Stimulated activated CD8-positive, alpha-beta memory T cell treated with anti-CD3 and anti-CD28 coated beads, Interleukin-7, amount 100 ng/mL, for 4 hours (primary cell): Measurements from ENCODE around the gene RASL10B.

Experiments used
- DNase-seq, 2 donors: peaks; one replicate each; pipeline ENCODE4 v3.0.0-alpha.2; 2020; ENCODE audit warnings: low read depth in 2 of 2

The RASL10B gene

DNA sequence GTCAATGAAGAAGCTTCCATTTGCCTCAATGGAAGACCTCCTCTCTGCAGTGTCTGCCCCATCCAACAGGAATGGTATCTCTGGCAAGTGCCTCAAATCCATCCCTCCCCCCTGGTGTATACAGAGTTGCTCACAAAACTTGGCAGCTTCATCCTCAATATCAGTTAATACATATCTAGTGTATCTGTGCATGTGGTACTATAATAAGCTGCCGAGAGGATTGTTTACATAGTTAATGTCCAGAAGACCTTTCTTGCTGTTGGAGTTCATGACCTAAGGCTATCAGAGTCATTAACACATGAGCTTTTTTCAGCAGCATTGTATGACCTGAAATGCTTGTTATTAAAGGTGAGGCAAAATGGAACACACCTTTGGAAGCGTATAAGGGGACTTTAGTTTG lies 14.0 kb upstream of the RASL10B start:
- DNase-seq, result no peak

DNA sequence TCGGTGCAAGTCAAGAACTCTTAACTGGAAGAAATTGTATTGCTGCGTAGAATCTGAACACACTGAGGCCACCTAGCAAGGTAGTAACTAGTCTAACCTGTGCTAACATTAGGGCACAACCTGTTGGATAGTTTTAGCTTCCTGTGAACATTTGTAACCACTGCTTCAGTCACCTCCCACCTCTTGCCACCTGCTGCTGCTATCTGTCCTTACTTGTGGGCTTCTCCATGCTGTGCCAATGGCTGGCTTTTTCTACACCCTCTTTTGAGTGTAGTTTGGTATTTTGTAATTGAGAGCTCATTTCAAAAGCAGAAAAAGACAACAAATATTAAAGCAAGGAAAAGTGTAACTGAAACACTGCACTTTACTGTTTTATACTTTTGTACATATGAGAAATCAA lies 7.7 kb upstream of the RASL10B start:
- no peak for DNase-seq

DNA sequence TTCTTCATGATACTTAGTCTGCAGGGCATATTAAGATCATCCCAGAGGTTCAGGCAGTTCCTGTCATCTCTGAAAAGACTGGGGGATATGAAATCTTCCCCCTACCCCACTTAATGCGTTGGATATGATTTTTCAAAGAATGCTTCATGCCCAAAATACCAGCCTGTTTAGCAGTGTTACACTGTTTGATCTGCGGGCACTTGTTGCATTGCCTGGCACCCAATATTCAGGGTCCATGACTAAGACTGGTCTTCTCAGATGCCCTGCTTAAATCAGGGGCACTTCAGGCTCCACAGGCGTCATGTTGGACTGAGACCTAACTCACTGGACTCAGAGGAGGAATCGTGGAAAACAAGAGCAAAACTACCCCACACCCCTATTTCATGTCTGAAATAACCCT lies 6.4 kb upstream of the RASL10B start:
- DNase-seq, result no peak

DNA sequence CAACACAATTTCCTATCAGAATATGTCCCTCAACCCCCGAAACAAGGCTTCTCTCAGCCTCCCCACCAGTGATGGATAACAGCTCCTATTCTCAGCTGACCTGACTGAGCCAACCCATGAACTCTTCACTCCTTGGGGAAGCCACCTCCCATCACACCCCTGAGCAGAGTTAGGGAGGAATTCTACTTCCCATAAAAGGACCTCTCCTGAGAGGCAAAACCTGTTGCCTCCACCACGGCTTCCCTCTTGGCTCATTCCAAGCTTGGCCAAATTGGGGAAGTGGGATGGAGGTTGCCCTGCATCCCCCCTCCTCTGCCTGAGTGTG lies 5.7 kb upstream of the RASL10B start:
- DNase-seq, result no peak

DNA sequence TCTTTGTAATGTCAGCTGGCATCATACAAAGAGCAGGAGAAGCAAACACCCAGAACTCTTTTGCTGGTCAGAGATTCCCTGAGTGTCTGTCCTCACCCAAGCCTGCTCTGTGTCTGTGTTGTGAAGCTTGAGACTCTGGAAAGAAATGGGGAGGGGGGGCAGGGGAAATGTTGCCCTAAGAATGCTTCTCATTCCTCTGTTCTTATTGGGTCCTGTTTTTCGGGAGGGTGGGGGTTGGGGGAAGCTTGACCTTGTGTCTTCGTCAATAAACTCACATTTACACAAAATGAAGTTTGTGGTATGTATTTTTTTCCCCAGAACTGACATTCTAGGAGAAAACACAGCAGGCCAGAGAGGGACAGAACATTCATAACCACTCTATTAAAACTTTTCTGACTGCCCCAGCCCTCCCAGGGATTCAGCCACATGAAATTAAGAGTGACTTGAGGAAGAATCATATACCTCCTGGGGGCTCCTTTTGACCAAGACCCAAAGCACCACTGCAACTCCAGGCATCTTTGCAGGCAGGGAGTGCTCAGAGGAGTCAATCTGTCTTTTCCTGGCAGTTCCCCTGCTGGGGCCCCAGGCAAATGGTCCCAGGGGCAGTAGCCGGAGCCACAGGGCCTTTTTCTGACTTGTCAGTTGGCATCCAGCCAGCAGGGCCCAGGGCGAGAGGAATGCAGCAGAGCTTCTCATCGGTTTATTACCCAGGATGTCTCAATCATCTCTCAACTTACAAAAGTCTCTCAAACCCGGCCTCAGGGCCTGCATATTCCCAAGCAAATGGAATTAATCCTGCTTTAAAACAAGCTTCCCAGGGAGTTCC lies 5.1 kb upstream of the RASL10B start:
- DNase-seq, result no peak

DNA sequence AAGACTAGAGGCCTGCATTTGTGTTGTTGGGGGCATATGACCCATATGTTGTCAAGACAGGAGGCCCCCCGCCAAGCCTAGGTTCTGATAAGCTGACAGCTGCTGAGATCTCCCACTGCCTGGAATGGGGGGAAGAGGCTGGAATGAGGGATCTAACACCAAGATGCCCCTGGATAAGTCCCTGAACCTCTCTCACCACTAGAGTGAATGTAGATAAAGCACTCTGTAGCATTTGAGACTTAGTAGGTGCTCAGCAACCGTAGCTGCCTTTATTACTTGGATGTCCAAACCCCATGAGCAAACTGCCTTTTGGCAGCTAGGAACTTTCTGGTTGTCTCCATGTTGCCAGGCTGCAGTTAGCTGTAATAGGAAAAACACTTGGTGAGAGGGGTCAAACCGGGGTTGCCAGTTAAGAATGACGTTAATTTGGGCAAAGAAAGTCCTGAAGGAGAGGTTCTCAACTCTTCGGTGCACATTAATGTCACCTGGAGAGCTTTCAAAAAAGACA lies 4.4 kb upstream of the RASL10B start:
- DNase-seq, result no peak

DNA sequence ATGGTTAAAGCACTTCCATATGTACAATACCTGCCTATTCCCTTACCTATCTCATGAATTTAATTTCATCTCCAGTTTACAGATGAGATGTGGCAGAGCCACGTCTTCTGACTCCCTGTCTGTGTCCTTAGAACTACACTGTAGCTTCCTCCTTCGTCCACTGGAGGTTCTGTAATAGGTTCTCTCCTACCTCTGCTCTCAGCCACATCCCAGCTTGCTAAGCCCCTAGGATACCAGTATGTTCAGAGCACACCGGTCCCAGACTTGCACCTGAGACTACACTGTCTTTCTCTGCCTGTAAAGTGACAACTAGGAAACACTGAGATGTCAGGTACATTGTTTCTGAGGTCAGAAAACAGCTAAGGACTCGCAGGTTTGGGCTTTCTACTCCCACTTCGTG lies 3.8 kb upstream of the RASL10B start:
- DNase-seq, result no peak

DNA sequence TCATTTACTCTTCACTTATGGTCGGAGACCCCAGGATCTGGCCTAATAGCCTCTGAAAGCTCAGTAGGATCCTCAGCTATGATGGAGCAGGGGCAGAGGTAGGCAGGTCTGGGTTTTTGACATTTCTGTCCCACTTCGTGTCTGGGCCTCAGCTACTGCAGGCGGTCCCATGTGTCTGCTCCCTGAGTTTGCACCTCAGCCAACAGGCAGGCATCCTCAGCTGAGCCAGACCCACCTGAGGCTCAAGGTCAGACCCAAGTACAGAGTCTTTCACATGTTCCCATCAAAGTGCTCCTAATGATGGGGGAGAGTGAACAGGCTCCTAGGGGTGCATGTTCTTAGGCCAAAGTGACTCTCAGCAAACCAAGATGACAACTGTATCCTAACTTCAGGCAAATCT lies 2.9 kb upstream of the RASL10B start:
- DNase-seq, result no peak

DNA sequence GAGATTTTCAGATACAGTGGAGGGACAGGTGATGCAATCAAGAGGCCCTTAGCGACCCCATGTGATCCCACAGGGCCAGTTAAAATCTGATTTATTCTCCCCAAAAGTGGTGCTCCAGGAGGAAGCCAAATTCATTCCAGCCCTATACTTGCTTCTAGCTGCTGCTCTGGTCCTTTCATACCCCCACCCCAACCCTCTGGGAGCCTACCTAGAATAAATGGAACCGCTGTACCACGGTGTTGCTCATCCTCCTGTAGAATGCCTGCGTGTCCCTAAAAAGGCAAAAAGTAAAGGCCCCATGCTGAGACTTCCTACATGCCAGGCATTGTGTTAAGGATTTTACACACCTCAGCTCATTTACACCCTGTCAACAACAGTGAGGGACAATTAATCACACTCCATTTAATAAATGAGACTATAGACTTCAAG lies 2.0 kb upstream of the RASL10B start:
- no peak for DNase-seq

DNA sequence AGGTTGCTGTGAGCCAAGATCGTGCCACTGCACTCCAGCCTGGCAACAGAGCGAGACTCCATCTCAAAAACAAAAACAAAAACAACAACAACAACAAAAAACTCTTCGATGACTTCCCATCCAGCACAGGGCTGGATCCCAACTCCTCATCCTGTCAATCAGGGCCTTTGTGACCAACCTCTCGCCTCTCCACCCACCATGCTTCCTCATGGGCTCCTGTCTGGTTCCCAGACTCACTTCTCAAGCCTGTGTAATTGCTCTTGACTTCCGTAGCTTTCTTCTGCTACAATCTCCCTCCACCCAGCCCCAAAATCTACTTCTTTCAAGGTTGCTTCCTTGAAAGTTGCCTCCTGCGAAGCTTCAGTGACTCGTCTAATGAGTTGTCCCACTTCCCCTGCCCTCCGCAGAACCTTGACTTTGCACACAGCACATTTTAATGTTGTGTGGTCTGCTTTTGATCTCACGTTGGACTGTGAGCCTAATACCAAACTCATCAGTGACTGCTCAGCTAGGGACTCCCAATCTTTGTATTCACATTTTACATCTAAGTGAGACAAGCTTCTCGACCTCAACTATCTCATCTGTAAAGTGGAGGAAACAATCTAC lies 936 bp upstream of the RASL10B start:
- DNase-seq, result no peak

DNA sequence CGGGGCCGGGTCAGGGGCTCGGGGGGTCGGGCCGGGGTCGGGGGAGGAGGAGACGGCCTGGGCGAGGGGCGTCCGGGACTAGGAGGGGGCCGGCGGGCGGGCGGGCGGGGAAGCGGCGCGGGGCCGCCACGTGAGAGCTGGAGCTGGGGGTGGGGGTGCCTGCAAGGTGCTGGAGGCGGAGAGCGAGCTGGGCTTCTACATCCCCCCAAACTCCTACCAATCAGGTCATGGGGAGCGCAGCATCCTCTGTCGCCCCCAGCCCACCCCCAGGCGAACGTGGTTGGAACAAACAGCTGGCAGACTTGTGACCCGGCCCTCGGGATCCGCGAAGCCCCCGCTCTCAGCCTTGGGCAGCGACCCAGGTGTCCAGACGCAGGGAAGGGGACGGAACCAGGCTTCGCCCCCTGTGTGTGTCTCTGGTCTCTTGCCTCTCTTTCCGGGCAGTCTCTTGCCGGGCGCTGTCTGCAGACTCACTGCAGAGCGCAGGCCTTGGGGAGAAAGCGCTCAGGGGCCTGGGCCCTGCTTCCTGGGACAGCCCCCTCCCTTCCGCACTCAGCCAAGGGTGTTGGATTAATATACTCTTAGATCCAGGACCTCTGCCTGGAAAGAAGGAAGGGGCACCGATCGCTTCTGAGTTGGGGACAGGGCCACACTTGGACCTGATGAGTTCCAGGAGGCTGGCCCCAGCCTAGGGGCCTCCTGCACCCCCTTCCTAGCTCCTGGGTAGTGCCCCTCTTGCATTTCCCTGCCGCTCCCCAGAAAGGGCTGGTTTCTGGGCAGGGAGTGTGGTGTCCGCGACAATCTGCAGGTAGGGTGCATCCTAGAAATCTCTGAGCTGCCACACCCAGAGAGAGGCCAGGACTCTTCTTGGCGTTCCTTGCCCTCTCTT lies 722 bp downstream of the RASL10B start:
- DNase-seq, result no peak

DNA sequence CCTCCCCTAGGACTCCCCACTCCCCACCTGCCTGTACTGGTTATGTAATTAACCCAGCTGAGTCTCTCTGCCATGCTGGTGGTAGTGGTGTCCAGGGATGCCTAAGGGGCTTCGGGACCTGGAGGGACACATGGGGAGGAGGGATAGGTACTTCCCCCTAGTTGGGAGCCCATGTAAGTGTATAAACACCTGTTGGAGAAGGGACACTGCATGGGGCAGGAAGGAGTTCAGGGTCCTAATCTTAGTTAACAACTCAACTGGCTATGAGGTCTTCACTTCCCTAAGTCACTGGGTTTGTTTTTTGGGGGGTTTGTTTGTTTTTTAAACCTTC lies 1.3 kb downstream of the RASL10B start:
- DNase-seq, result no peak

DNA sequence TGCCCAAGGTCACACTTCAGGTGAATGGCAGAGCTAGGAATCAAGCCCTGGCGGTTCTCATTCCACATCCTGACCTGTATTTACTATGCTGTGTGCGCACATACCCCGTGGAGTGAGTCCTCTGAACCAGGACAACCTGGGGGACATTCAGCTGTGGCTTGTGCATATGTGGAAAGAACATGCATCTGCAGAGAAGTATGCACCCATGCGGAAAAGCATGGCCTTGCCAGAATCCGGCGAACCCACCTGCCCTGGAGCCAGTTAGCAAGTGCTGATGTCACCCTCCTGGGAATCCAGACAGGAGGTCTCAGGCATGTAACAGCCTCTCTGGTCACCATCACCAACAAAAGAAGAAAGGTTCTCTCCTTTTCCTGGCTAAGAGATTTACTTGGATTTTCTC lies 1.9 kb downstream of the RASL10B start:
- DNase-seq, result no peak

DNA sequence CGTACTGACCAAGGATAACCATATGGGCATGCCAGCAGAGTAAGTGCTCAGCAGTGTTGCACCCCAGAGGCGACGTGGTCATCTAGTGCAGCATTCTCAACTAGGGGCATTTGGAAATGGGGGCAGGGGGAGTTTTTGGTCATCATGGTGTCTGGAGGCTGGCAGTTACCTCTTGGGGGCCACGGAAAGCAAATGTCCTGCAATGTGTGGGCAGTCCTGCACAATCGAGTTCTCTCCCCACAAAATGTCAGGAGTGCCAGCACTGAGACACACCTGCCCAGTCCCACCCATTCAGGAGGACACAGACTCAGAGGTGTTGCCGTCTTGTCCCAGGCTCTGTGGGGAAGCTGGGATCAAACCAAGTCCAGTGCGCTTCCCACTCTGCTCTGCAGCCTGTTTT lies 3.0 kb downstream of the RASL10B start:
- no peak for DNase-seq

DNA sequence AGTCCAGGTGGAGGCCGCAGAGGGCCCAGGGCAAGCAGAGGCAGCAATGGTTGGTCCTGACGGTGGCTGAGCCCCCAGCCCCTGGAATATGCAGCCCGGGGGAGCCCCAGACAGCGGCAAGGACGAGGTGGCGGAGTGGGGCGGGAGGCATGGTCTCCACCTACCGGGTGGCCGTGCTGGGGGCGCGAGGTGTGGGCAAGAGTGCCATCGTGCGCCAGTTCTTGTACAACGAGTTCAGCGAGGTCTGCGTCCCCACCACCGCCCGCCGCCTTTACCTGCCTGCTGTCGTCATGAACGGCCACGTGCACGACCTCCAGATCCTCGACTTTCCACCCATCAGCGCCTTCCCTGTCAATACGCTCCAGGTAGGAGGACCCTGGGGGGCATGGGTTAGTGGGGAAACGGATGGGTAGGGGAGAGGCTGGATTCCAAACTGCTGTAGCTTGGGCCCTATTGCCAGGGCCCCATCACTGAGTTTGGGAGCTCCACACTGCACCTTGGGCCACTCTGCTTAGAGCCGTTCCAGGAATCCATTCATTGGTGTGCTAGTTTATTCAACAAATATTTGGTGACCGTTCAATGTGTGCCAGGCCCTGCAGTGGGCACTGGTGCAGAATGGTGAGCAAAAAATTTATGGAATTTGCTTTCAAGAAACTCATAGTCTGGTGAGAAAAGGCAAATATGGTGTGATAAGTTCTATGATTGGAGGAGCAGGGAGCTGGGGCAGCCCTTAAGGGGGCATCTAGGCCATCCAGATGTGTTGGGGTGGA lies 3.8 kb downstream of the RASL10B start:
- DNase-seq, result no peak

DNA sequence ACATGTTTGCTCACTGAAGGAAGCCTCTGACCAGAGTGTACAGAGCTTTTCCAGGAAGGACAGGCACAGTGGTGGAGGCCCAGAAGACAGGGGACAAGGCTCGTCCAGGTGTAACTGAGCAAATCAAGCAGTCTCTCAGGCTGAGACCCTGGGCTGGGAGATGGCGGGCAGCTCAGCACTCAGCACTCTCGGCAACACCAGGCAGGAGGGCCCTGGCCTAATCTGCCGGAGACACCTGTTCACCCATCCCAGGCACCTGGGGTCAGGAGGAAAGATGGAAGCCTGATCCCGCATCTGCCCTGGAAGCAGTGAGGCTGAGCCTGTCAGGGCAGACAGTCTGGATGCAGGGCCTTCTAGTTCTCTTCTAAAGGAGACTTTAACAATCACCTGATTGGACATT lies 4.8 kb downstream of the RASL10B start:
- no peak for DNase-seq

DNA sequence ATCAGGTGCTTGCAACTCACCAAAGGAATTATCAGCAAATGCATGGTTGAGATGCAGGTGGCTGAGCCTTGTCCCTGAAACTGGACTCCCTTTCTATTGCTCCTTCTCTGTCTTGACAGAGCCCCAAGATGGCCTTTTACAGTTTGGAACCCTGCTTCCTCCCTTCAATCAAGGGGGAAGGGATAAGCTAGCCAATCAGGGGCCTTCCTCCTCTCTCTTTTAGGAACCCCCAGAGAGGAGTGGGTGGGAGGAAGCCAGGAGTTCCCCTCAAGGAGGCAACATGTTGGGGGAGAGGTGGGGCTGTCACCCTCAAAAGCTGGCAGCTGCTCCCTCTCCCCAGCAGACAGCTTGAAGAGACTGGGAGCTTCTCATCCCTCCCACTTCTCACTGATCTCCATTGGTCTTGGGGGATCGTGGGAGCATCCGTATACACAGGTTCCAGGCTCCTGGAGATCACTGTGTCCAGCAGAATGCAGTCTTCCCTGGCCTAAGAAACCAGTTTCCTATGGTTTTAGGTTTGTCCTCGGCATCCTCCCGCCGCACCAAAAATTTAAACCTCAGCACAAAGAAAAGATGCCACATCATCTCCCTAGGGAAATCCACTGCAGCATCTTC lies 7.2 kb downstream of the RASL10B start:
- DNase-seq, result no peak

DNA sequence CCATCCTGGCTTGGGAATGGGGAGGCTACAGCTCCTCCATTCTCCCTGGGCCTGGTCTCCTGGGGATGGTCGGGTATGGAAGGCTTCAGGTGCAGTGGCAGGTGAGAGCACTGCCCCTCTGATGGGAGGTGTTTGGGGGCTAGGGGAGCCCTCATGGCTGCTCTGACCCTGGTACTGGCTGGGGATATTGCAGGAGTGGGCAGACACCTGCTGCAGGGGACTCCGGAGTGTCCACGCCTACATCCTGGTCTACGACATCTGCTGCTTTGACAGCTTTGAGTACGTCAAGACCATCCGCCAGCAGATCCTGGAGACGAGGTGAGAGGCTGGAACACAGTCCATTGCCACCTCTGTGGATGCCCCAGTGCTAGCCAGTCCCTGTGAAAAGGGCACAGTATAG lies 8.8 kb downstream of the RASL10B start:
- DNase-seq, result no peak

DNA sequence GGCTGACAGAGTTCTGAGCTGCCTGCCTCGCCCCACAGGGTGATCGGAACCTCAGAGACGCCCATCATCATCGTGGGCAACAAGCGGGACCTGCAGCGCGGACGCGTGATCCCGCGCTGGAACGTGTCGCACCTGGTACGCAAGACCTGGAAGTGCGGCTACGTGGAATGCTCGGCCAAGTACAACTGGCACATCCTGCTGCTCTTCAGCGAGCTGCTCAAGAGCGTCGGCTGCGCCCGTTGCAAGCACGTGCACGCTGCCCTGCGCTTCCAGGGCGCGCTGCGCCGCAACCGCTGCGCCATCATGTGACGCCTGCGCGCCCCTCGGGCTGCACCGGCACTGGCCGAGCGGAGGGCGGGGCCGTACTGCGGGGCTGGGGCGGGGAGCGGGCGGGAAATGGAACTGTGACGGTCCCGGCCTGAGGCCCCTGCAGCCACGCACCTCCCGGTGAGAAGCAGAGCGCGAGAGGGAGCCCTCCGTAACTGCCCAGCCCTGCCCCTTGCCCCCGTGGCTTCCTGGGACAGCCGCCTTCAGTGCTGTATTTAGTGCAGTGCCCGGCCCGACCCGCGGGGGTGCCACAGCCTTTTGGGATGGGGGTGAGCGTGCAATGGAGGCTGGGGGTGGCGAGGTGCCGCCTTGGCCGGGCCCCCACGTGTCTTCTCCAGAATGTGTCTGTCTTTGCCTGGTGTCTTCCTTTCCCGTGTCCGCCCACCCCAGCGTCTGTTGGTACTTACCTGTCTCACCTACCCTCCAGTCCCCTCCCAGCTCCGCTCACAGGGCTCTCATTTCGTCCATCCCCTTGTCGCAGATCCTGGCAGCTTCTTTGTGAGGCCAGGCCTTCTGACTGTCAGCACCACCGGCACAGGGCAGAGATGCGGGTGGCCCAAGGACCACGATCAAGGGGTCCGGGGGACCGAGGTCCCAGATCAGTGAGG lies 9.8 kb downstream of the RASL10B start:
- no peak for DNase-seq

DNA sequence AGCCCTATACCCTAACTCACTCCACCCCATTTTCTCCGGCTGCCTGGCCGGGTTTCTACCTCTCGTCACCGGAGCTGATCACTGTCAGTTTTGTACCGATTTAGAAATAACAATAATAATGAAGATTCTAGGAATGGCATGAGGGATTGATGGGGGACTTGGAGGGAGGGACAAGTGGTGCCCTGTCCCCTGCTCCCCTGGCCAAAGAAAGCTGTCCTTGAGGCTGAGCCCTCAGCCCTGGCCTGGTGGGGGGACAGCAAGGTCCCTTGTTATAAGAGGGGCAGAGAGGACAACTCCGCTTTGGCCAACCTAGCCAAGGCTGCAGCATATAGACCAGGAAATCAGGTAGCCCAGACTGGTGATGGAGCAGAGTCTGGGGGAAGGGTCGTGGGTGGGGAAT lies 11.1 kb downstream of the RASL10B start:
- DNase-seq, result no peak
